Stimulated activated naive CD4-positive, alpha-beta T cell treated with Interleukin-2 at 50 U/mL for 16 hours (primary cell): ENCODE measurements around the gene OLIG1.

ENCODE experiments used
- DNase-seq: peaks from one replicate; lab custom pipeline; 2025; lab: John Stamatoyannopoulos, UW

Gene OLIG1

GRCh38 chr21:33069994-33070743 is at the start of gene OLIG1:
TSS of gene OLIG1 (plus strand) at chr21:33070141. CDS start at chr21:33070247, 106 bp downstream.
- DNase-seq, result no peak

GRCh38 chr21:33020558-33021100 is 49.3 kb upstream of the OLIG1 start:
- DNase-seq, result no peak

GRCh38 chr21:33021150-33021549 is 48.8 kb upstream of the OLIG1 start:
- DNase-seq, result no peak

GRCh38 chr21:33021667-33022066 is 48.3 kb upstream of the OLIG1 start:
- no peak for DNase-seq

GRCh38 chr21:33022489-33022827 is 47.5 kb upstream of the OLIG1 start:
- DNase-seq, result no peak

- DNase-seq, result no peak
Measured at GRCh38 chr21:33022828-33023573, 46.9 kb upstream of the OLIG1 start.

GRCh38 chr21:33023574-33024200 is 46.3 kb upstream of the OLIG1 start:
- no peak for DNase-seq

- DNase-seq, result no peak
Measured at GRCh38 chr21:33024201-33025103, 45.5 kb upstream of the OLIG1 start.

GRCh38 chr21:33025106-33025488 is 44.8 kb upstream of the OLIG1 start:
- DNase-seq, result no peak

GRCh38 chr21:33025489-33026442 is 44.2 kb upstream of the OLIG1 start, which contains the start of gene OLIG2:
TSS of gene OLIG2 (plus strand) at chr21:33025935. CDS start at chr21:33026863, 928 bp downstream.
- DNase-seq, result no peak

GRCh38 chr21:33026443-33026858 is 43.5 kb upstream of the OLIG1 start:
- no peak for DNase-seq

- DNase-seq, result no peak
Measured at GRCh38 chr21:33026878-33027400, 43.0 kb upstream of the OLIG1 start.

GRCh38 chr21:33027401-33028286 is 42.3 kb upstream of the OLIG1 start:
- no peak for DNase-seq

GRCh38 chr21:33028287-33028670 is 41.7 kb upstream of the OLIG1 start:
- no peak for DNase-seq

GRCh38 chr21:33028773-33029384 is 41.1 kb upstream of the OLIG1 start:
- DNase-seq, result no peak

GRCh38 chr21:33029385-33029921 is 40.5 kb upstream of the OLIG1 start:
- no peak for DNase-seq

GRCh38 chr21:33029975-33030461 is 39.9 kb upstream of the OLIG1 start:
- DNase-seq, result no peak

GRCh38 chr21:33030633-33031032 is 39.3 kb upstream of the OLIG1 start:
- no peak for DNase-seq
